Measurements from ENCODE around the gene THAP11. TPM values are rescaled to one million over a fixed set of nuclear protein-coding genes. Genes with fewer than 3 reads are reported as not detected.

Gene THAP11
- polyA plus RNA-seq, 6 donors from 2014 or later, result 83.6 to 113 (median 105) TPM

DNA sequence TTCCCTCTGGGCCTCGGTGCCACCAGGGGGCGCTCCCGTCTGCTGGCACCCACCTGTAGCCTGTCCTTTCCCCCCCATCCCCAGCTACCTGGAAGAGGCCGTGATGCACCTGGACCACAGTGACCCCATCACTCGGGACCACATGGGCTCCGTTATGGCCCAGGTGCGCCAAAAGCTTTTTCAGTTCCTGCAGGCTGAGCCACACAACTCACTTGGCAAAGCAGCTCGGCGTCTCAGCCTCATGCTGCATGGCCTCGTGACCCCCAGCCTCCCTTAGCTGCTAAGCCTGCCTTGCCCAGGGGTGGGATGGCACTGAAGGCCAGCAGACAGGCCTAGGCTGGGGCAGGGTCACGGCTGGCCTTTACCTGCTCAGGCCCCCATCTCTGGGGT is 41.7 kb downstream of the THAP11 start:
- peak; percentile 94 to 96 for ATAC-seq (ENCODE audit: low read depth in 2 of 2)
- peak; percentile 71 for DNase-seq
- Mint-ChIP-seq H3K27ac (no peak overlapping the region), H3K36me3 (peaks cover 0 to 11% of the 10 kb centered on the region in 2 donors), H3K27me3 (no peaks in the 10 kb centered on the region), H3K4me3 (no peak overlapping the region), H3K4me1 (peaks cover 2 to 8% (median 6%) of the 10 kb centered on the region in 3 donors), H3K9me3 (no peaks in the 10 kb centered on the region)

DNA sequence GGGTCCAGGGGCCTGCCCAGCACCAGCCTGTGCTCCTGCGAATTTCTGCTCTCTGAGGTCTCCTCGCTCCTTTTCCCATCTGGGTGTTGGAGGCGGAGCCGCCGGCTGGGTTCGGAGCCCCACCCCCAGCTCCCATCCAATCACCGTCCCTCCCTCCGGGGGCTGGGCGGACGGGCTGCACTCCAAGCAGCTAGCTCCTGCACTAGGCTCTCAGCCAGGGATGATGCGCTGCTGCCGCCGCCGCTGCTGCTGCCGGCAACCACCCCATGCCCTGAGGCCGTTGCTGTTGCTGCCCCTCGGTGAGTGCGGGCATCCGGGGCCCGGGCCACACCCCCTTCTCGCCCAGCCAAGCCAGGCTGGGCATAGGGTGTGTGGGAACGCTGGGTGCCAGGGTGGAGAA is 42.6 kb downstream of the THAP11 start, which contains the start of gene NRN1L:
Gene NRN1L, plus strand, starts transcription at position 202 of the 400 bp plus-strand sequence. Its CDS starts 19 bp downstream, at position 221.
- Mint-ChIP-seq H3K4me1 (peaks cover 2 to 8% (median 6%) of the 10 kb centered on the region in 3 donors), H3K9me3 (no peaks in the 10 kb centered on the region), H3K4me3 (no peak within 1 kb of the TSS), H3K27ac (peak within 1 kb of the TSS in 1 of 6 donors; percentile 84), H3K27me3 (no peaks in the 10 kb centered on the region), H3K36me3 (peaks cover 0 to 11% of the 10 kb centered on the region in 2 donors)
- ATAC-seq (ENCODE audit: low read depth in 2 of 2), result no peak
- no peak for DNase-seq

DNA sequence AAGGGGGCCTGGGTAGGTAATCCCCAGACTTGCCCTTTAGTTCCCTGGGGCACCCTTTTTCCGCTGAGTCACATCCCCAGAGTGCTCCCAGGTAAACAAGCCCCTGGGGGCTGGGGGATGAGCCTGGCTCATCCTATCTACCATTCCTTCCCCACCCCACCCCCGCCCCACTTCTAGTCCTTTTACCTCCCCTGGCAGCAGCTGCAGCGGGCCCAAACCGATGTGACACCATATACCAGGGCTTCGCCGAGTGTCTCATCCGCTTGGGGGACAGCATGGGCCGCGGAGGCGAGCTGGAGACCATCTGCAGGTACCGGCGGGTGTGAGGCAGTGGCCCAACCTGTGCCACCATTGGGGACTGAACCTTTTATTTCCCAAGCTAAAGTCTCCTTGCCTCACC is 43.4 kb downstream of the THAP11 start:
- Mint-ChIP-seq H3K9me3 (no peaks in the 10 kb centered on the region), H3K4me1 (peaks cover 2 to 8% (median 6%) of the 10 kb centered on the region in 3 donors), H3K36me3 (peaks cover 0 to 11% of the 10 kb centered on the region in 2 donors), H3K4me3 (no peak overlapping the region), H3K27me3 (no peaks in the 10 kb centered on the region), H3K27ac (no peak overlapping the region)
- DNase-seq (no peak), ATAC-seq (ENCODE audit: low read depth in 2 of 2) (no peak)

DNA sequence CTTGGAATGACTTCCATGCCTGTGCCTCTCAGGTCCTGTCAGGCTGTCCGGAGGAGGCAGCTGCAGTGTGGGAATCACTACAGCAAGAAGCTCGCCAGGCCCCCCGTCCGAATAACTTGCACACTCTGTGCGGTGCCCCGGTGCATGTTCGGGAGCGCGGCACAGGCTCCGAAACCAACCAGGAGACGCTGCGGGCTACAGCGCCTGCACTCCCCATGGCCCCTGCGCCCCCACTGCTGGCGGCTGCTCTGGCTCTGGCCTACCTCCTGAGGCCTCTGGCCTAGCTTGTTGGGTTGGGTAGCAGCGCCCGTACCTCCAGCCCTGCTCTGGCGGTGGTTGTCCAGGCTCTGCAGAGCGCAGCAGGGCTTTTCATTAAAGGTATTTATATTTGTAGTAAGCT is 43.9 kb downstream of the THAP11 start:
- Mint-ChIP-seq H3K27ac (no peak overlapping the region), H3K27me3 (no peaks in the 10 kb centered on the region), H3K36me3 (peaks cover 0 to 11% of the 10 kb centered on the region in 2 donors), H3K4me1 (peaks cover 2 to 8% (median 6%) of the 10 kb centered on the region in 3 donors), H3K9me3 (no peaks in the 10 kb centered on the region), H3K4me3 (no peak overlapping the region)
- ATAC-seq (ENCODE audit: low read depth in 2 of 2), result no peak
- DNase-seq, result no peak

DNA sequence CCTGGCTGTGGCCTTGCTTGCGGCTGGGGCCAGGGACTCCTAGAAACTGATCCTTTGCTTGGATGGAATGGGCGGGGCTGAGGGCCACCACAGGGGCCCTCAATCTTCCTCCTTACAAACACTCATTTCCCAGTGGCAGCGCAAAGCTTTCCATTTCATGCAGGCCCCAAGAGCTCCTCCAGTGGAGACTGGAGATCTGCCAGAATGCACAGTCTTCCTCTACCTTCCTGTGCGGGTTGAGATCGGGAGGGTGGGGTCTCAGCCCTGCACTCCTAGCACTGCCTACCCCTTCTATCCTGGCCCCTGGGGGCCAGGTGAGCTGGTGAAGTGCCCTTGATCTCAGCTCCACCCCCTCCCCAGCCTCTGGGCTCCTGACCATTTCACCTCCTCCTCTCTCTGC is 44.3 kb downstream of the THAP11 start:
- Mint-ChIP-seq H3K9me3 (no peaks in the 10 kb centered on the region), H3K36me3 (peaks cover 0 to 11% of the 10 kb centered on the region in 2 donors), H3K27ac (peak overlapping the region in 1 of 6 donors; percentile 33), H3K27me3 (no peaks in the 10 kb centered on the region), H3K4me3 (peak overlapping the region in 1 of 8 donors; percentile 67), H3K4me1 (peaks cover 2 to 8% (median 6%) of the 10 kb centered on the region in 3 donors)
- ATAC-seq (ENCODE audit: low read depth in 2 of 2) (no peak), DNase-seq (no peak)

DNA sequence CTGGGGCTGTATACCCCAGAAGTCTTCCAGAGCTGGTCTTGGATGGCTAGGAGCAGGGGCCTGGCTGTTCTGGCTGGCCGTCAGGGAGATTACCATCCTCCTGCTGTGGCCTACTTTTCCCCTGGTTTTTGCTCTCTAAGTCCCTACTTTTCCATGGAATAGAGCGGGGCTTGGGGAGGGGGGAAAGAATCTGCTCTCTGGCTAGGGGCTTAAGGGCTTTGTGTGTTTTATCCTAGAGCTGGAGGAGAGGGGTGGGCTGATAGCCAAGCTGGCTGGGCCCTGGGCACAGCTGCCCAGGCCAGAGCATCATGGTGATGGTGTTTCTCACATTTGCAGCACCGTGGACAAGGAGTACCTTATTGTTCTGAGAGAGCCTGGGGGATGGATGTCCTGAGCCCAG is 46.2 kb downstream of the THAP11 start:
- peaks cover 8 to 12% (median 9%) of the 10 kb centered on the region in 3 donors for H3K4me1 Mint-ChIP-seq
- no peak overlapping the region for H3K4me3 Mint-ChIP-seq
- no peaks in the 10 kb centered on the region for H3K27me3 Mint-ChIP-seq
- peaks cover 0 to 6% of the 10 kb centered on the region in 2 donors for H3K36me3 Mint-ChIP-seq
- no peaks in the 10 kb centered on the region for H3K9me3 Mint-ChIP-seq
- H3K27ac Mint-ChIP-seq, result no peak overlapping the region
- no peak for ATAC-seq (ENCODE audit: low read depth in 2 of 2)
- DNase-seq, result no peak

DNA sequence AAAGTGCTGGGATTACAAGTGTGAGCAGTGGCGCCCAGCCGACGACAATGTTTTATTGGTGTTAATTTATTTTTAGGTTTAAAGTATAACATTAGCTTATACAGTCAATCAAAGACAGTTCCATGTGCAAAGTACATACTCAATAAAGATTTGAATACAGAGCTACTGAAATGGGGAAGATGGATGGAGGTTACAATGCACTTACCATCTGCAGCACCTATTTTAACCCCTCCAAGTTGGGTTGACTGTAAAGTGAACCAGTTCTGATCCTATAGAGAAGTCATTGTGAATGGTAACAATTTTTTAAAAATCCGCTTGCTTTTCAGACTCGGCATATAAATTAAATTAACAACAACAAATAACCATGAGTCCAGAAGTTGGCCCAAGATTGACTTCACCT is 50.3 kb downstream of the THAP11 start:
- peaks cover 19 to 46% (median 35%) of the 10 kb centered on the region in 3 donors for H3K4me1 Mint-ChIP-seq
- no peaks in the 10 kb centered on the region for H3K9me3 Mint-ChIP-seq
- H3K36me3 Mint-ChIP-seq, result no peaks in the 10 kb centered on the region
- DNase-seq (no peak), ATAC-seq (ENCODE audit: low read depth in 2 of 2) (no peak)
- no peaks in the 10 kb centered on the region for H3K27me3 Mint-ChIP-seq
- H3K4me3 Mint-ChIP-seq, result peak overlapping the region; percentile 80 to 96 (median 91)
- peak overlapping the region in 5 of 6 donors; percentile 67 to 97 (median 92) for H3K27ac Mint-ChIP-seq

DNA sequence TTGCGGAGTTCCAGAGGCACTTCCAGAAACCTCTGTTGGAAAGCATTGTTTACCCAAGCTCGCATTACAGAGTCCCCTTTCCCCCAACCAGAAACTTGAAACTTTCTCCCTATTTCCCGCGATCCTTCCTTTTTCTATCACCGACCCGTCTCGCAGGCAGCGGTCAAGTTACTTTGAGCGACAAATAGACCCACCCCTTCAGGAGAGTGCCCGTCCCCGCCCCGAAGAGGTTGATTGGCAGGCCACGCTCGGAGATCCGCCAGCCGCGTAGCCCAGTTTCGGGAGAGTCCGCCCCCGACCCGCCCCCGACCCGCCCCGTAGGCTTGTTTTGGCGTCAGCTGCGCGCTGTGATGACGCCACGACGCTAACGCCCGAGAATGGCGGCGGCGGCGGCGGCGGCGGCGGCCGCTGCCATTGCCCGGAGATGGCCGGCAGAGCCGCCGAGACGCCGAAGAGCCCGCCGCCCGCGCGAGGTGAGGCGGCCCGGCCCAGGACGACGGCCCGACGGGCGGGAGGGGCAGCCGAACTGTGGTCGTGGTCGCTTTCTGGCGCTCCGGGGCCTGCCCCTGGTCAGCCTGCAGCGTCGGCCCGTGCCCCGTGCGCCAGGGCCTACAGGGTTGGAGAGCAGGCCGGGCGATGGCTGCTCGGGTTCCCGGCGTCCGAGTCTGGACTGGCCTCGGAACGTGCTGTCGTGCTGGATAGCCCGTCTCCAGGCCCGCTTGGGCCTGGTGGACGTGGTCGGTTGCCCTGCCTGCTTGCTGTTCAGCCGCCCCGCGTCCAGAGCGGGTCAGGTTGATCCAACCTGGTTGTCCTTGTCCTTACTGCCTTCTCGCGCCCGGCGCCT is 51.0 kb downstream of the THAP11 start, which contains the start of gene PSKH1:
Gene PSKH1, plus strand, starts transcription at position 356 of the 844 bp plus-strand sequence. CDS start 15,496 bp downstream, outside the sequence.
- Mint-ChIP-seq H3K36me3 (no peaks in the 10 kb centered on the region), H3K4me3 (peak within 1 kb of the TSS; percentile 80 to 97 (median 94)), H3K9me3 (no peaks in the 10 kb centered on the region), H3K4me1 (peaks cover 19 to 51% (median 37%) of the 10 kb centered on the region in 3 donors), H3K27ac (peak within 1 kb of the TSS; percentile 90 to 97 (median 95)), H3K27me3 (no peaks in the 10 kb centered on the region)
- ATAC-seq (ENCODE audit: low read depth in 2 of 2) (peak; percentile 98), DNase-seq (peak; percentile 85)

Other genes with a start within 250 kb of the THAP11 start
- 10 to 100 TPM in 4 of 6 donors, 1 to 10 TPM in 2; 9.4 to 23.2 (median 14.1) TPM for gene CARMIL2, start 197.2 kb upstream of the THAP11 start, polyA plus RNA-seq (ENCODE audit: low read depth in 6 of 6)
- 10 to 100 TPM; 31.3 to 52.8 (median 35.5) TPM for gene ACD, start 182.1 kb upstream of the THAP11 start, polyA plus RNA-seq (ENCODE audit: low read depth in 6 of 6)
- 10 to 100 TPM; 12.0 to 23.7 (median 16.1) TPM for gene PARD6A, start 181.4 kb upstream of the THAP11 start, polyA plus RNA-seq (ENCODE audit: low read depth in 6 of 6)
- 1 to 10 TPM in 5 of 6 donors, not detected in 1; 1.2 to 2.6 (median 2.2) TPM for gene ENKD1, start 175.6 kb upstream of the THAP11 start, polyA plus RNA-seq (ENCODE audit: low read depth in 6 of 6)
- 10 to 100 TPM; 10.3 to 12.5 (median 11.1) TPM for gene C16orf86, start 175.5 kb upstream of the THAP11 start, polyA plus RNA-seq (ENCODE audit: low read depth in 6 of 6)
- gene GFOD2, start 123.0 kb upstream of the THAP11 start, polyA plus RNA-seq (ENCODE audit: low read depth in 6 of 6), result 10 to 100 TPM in 1 of 6 donors, 1 to 10 TPM in 5; 6.5 to 12.9 (median 8.4) TPM
- gene RANBP10, start 35.8 kb upstream of the THAP11 start, polyA plus RNA-seq (ENCODE audit: low read depth in 6 of 6), result 10 to 100 TPM in 5 of 6 donors, 1 to 10 TPM in 1; 5.2 to 23.0 (median 11.7) TPM
- gene TSNAXIP1, start 35.4 kb upstream of the THAP11 start, polyA plus RNA-seq (ENCODE audit: low read depth in 6 of 6), result not detected
- 100 to 1,000 TPM; 126 to 148 (median 131) TPM for gene NUTF2, start 4.6 kb downstream of the THAP11 start, polyA plus RNA-seq (ENCODE audit: low read depth in 6 of 6)
- gene CENPT, start 5.4 kb downstream of the THAP11 start, polyA plus RNA-seq (ENCODE audit: low read depth in 6 of 6), result 10 to 100 TPM in 3 of 6 donors, 1 to 10 TPM in 3; 7.6 to 15.1 (median 9.2) TPM
- 10 to 100 TPM in 5 of 6 donors, 1 to 10 TPM in 1; 6.7 to 28.6 (median 20.2) TPM for gene EDC4, start 30.7 kb downstream of the THAP11 start, polyA plus RNA-seq (ENCODE audit: low read depth in 6 of 6)
- gene NRN1L, start 42.6 kb downstream of the THAP11 start, polyA plus RNA-seq (ENCODE audit: low read depth in 6 of 6), result under 1 TPM in 2 of 6 donors, not detected in 4; 0.64 to 0.90 TPM
- gene PSKH1, start 50.9 kb downstream of the THAP11 start, polyA plus RNA-seq (ENCODE audit: low read depth in 6 of 6), result 10 to 100 TPM; 14.2 to 24.4 (median 17.4) TPM
- gene CTRL, start 89.5 kb downstream of the THAP11 start, polyA plus RNA-seq (ENCODE audit: low read depth in 6 of 6), result 1 to 10 TPM in 4 of 6 donors, under 1 TPM in 2; 0.65 to 3.2 (median 1.3) TPM
- 100 to 1,000 TPM; 398 to 770 (median 477) TPM for gene PSMB10, start 94.5 kb downstream of the THAP11 start, polyA plus RNA-seq (ENCODE audit: low read depth in 6 of 6)
- gene LCAT, start 101.8 kb downstream of the THAP11 start, polyA plus RNA-seq (ENCODE audit: low read depth in 6 of 6), result 1 to 10 TPM in 2 of 6 donors, under 1 TPM in 2, not detected in 2; 0.30 to 4.2 (median 0.93) TPM
- 1 to 10 TPM; 2.8 to 5.4 (median 3.7) TPM for gene SLC12A4, start 126.3 kb downstream of the THAP11 start, polyA plus RNA-seq (ENCODE audit: low read depth in 6 of 6)
- gene DPEP3, start 138.2 kb downstream of the THAP11 start, polyA plus RNA-seq (ENCODE audit: low read depth in 6 of 6), result under 1 TPM in 4 of 6 donors, not detected in 2; 0.44 to 0.83 (median 0.55) TPM
- gene DPEP2, start 157.2 kb downstream of the THAP11 start, polyA plus RNA-seq (ENCODE audit: low read depth in 6 of 6), result 100 to 1,000 TPM in 1 of 6 donors, 10 to 100 TPM in 5; 57.3 to 125 (median 75.1) TPM
- gene DPEP2NB, start 173.6 kb downstream of the THAP11 start, polyA plus RNA-seq (ENCODE audit: low read depth in 6 of 6), result under 1 TPM in 1 of 6 donors, not detected in 5; 0.45 TPM
- 10 to 100 TPM; 39.8 to 71.5 (median 48.8) TPM for gene DDX28, start 180.9 kb downstream of the THAP11 start, polyA plus RNA-seq (ENCODE audit: low read depth in 6 of 6)
- gene DUS2, start 181.0 kb downstream of the THAP11 start, polyA plus RNA-seq (ENCODE audit: low read depth in 6 of 6), result 10 to 100 TPM; 36.8 to 51.8 (median 49.9) TPM
- 100 to 1,000 TPM in 2 of 6 donors, 10 to 100 TPM in 4; 74.8 to 147 (median 96.7) TPM for gene NFATC3, start 243.1 kb downstream of the THAP11 start, polyA plus RNA-seq (ENCODE audit: low read depth in 6 of 6)

All from naive B cell (primary cell).